Stomach (tissue), 8 donors: ENCODE results near the gene EIF4G1. TPM values are rescaled to one million over a fixed set of nuclear protein-coding genes. Genes with fewer than 3 reads are reported as not detected.

ENCODE experiments used
- polyA plus RNA-seq, 3 donors: library from polyadenylated mRNA; stranded (reverse); fragments of 200-250 nt; gene quantifications; one replicate each; pipeline ENCODE4 v1.2.3, GENCODE V29; 2013
- small RNA-seq, 4 donors: library from RNA; depleted of rRNA; stranded (forward); fragments of <200 nt; gene quantifications; one replicate each; pipeline ENCODE3, GENCODE V24; 2016
- total RNA-seq, 5 donors: library from RNA; depleted of rRNA; stranded (reverse); fragments of >200 nt; gene quantifications; one replicate each; pipeline versions ENCODE4 v1.1.0 to v1.2.3, GENCODE V29; 2014 to 2016
- donor health status: healthy with polysubstance abuse.
- donor health status: Bipolar disorder and iron deficiency.
- donor health status: healthy.

Gene EIF4G1
- total and polyA plus RNA-seq, 8 donors: 86.5 to 572 (median 181) TPM

Small RNAs within 50 kb of the gene (small RNA-seq; reads per million reads assigned to genes)
- gene SNORD66: 1,640 to 2,799 (median 2,271) reads per million in 4 donors

Other genes with a start within 250 kb of the EIF4G1 start
- gene HTR3E, start 217.5 kb upstream of the EIF4G1 start, total RNA-seq: not detected
- gene HTR3E, start 217.5 kb upstream of the EIF4G1 start, polyA plus RNA-seq: not detected
- 100 to 1,000 TPM in 1 of 5 donors, 10 to 100 TPM in 3, 1 to 10 TPM in 1; 1.4 to 113 (median 36.5) TPM for gene EIF2B5, start 179.2 kb upstream of the EIF4G1 start, total RNA-seq
- 10 to 100 TPM; 33.0 to 42.0 (median 33.7) TPM for gene EIF2B5, start 179.2 kb upstream of the EIF4G1 start, polyA plus RNA-seq
- 100 to 1,000 TPM in 1 of 5 donors, 10 to 100 TPM in 4; 27.9 to 107 (median 55.4) TPM for gene DVL3, start 159.2 kb upstream of the EIF4G1 start, total RNA-seq
- gene DVL3, start 159.2 kb upstream of the EIF4G1 start, polyA plus RNA-seq: 10 to 100 TPM; 21.2 to 26.4 (median 25.8) TPM
- 100 to 1,000 TPM in 4 of 5 donors, 10 to 100 TPM in 1; 96.2 to 204 (median 134) TPM for gene AP2M1, start 139.8 kb upstream of the EIF4G1 start, total RNA-seq
- gene AP2M1, start 139.8 kb upstream of the EIF4G1 start, polyA plus RNA-seq: 100 to 1,000 TPM; 143 to 220 (median 208) TPM
- 100 to 1,000 TPM in 1 of 5 donors, 10 to 100 TPM in 4; 21.6 to 194 (median 55.9) TPM for gene ABCF3, start 128.4 kb upstream of the EIF4G1 start, total RNA-seq
- gene ABCF3, start 128.4 kb upstream of the EIF4G1 start, polyA plus RNA-seq: 10 to 100 TPM; 43.4 to 45.0 (median 44.5) TPM
- 10 to 100 TPM in 2 of 5 donors, 1 to 10 TPM in 2, under 1 TPM in 1; under 0.01 to 100.0 (median 2.4) TPM for gene VWA5B2, start 85.0 kb upstream of the EIF4G1 start, total RNA-seq
- gene VWA5B2, start 85.0 kb upstream of the EIF4G1 start, polyA plus RNA-seq: 1 to 10 TPM; 1.6 to 3.5 (median 2.4) TPM
- gene ALG3, start 65.6 kb upstream of the EIF4G1 start, total RNA-seq: 100 to 1,000 TPM in 1 of 5 donors, 10 to 100 TPM in 4; 17.1 to 253 (median 24.1) TPM
- 10 to 100 TPM; 20.9 to 22.5 (median 20.9) TPM for gene ALG3, start 65.6 kb upstream of the EIF4G1 start, polyA plus RNA-seq
- gene EEF1AKMT4, start 64.9 kb upstream of the EIF4G1 start, total RNA-seq: 10 to 100 TPM in 1 of 5 donors, 1 to 10 TPM in 2, under 1 TPM in 1, not detected in 1; 0.73 to 18.5 (median 4.2) TPM
- gene EEF1AKMT4, start 64.9 kb upstream of the EIF4G1 start, polyA plus RNA-seq: 1 to 10 TPM; 4.4 to 6.5 (median 6.4) TPM
- not detected for gene CAMK2N2, start 53.1 kb upstream of the EIF4G1 start, total RNA-seq
- gene CAMK2N2, start 53.1 kb upstream of the EIF4G1 start, polyA plus RNA-seq: 1 to 10 TPM in 1 of 3 donors, under 1 TPM in 2; 0.58 to 1.2 (median 0.68) TPM
- gene ECE2, start 38.6 kb upstream of the EIF4G1 start, total RNA-seq: 1 to 10 TPM in 1 of 5 donors, under 1 TPM in 1, not detected in 3; 0.45 to 2.9 TPM
- gene ECE2, start 38.6 kb upstream of the EIF4G1 start, polyA plus RNA-seq: not detected
- 100 to 1,000 TPM; 124 to 239 (median 172) TPM for gene PSMD2, start 15.4 kb upstream of the EIF4G1 start, total RNA-seq
- gene PSMD2, start 15.4 kb upstream of the EIF4G1 start, polyA plus RNA-seq: 100 to 1,000 TPM in 1 of 3 donors, 10 to 100 TPM in 2; 73.0 to 119 (median 81.7) TPM
- 10 to 100 TPM in 3 of 5 donors, 1 to 10 TPM in 2; 1.8 to 73.2 (median 28.8) TPM for gene FAM131A, start 23.0 kb downstream of the EIF4G1 start, total RNA-seq
- 10 to 100 TPM; 10.0 to 13.0 (median 12.5) TPM for gene FAM131A, start 23.0 kb downstream of the EIF4G1 start, polyA plus RNA-seq
- 10 to 100 TPM in 2 of 5 donors, 1 to 10 TPM in 3; 4.2 to 34.5 (median 5.8) TPM for gene CLCN2, start 47.0 kb downstream of the EIF4G1 start, total RNA-seq
- gene CLCN2, start 47.0 kb downstream of the EIF4G1 start, polyA plus RNA-seq: 1 to 10 TPM; 2.1 to 5.1 (median 2.5) TPM
- gene POLR2H, start 47.1 kb downstream of the EIF4G1 start, total RNA-seq: 100 to 1,000 TPM in 2 of 5 donors, 10 to 100 TPM in 3; 14.0 to 273 (median 85.0) TPM
- gene POLR2H, start 47.1 kb downstream of the EIF4G1 start, polyA plus RNA-seq: 100 to 1,000 TPM; 103 to 142 (median 116) TPM
- not detected for gene THPO, start 63.6 kb downstream of the EIF4G1 start, total RNA-seq
- gene THPO, start 63.6 kb downstream of the EIF4G1 start, polyA plus RNA-seq: 1 to 10 TPM in 1 of 3 donors, under 1 TPM in 2; 0.38 to 1.8 (median 0.93) TPM
- 10 to 100 TPM in 1 of 5 donors, 1 to 10 TPM in 4; 6.1 to 27.2 (median 9.2) TPM for gene CHRD, start 65.4 kb downstream of the EIF4G1 start, total RNA-seq
- 1 to 10 TPM; 5.2 to 7.1 (median 5.7) TPM for gene CHRD, start 65.4 kb downstream of the EIF4G1 start, polyA plus RNA-seq
- 10 to 100 TPM; 20.4 to 33.3 (median 22.8) TPM for gene EPHB3, start 247.2 kb downstream of the EIF4G1 start, total RNA-seq
- gene EPHB3, start 247.2 kb downstream of the EIF4G1 start, polyA plus RNA-seq: 10 to 100 TPM in 1 of 3 donors, 1 to 10 TPM in 2; 2.9 to 25.1 (median 8.5) TPM